OCI-LY1 (cell line): ENCODE results near the gene TMBIM6.

Experiments used
- EZH2 ChIP-seq: fragments of 200-600 bp; sonication (generic), shearing (Covaris generic); IDR thresholded peaks from 2 replicates; pipeline ENCODE4 v1.8.0; 2017; ENCODE audit warnings: borderline replicate concordance, mixed run types, mild to moderate bottlenecking, antibody characterized with exemption, low read length, moderate library complexity, mixed read lengths
- TF ChIP-seq, protein P1 (sequence below): fragments of 200-600 bp; sonication (generic), shearing (Covaris generic); IDR thresholded peaks from 2 replicates; pipeline ENCODE4 v1.5.1; 2017; ENCODE audit warnings: mild to moderate bottlenecking, antibody characterized with exemption, low read length, moderate library complexity, mixed read lengths

DNA sequence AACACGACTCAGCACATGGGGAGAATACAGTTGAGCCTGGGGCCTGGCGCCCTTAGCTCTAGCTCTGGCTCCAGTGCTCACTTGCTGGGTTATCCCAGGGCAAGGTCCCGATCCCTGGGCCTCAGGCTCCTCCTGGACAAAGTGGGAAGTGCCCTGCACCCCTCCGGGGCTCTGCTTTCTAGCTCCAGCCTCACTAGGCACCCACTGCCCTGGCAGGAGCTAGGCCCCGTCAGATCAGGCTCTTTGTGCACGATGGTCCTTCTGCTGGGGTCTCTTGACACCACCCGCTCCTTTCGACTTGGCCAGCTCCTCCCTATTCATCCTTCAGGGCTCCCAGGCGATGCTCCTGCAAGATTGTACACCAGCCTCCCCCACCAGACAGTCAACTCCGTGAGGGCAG lies 63.5 kb downstream of the TMBIM6 start:
- TF ChIP-seq, protein P1, sequence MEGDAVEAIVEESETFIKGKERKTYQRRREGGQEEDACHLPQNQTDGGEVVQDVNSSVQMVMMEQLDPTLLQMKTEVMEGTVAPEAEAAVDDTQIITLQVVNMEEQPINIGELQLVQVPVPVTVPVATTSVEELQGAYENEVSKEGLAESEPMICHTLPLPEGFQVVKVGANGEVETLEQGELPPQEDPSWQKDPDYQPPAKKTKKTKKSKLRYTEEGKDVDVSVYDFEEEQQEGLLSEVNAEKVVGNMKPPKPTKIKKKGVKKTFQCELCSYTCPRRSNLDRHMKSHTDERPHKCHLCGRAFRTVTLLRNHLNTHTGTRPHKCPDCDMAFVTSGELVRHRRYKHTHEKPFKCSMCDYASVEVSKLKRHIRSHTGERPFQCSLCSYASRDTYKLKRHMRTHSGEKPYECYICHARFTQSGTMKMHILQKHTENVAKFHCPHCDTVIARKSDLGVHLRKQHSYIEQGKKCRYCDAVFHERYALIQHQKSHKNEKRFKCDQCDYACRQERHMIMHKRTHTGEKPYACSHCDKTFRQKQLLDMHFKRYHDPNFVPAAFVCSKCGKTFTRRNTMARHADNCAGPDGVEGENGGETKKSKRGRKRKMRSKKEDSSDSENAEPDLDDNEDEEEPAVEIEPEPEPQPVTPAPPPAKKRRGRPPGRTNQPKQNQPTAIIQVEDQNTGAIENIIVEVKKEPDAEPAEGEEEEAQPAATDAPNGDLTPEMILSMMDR, result no peak
- TF ChIP-seq EZH2, result no peak
